Muscle of leg (tissue), 11 donors: ENCODE results near the gene SEPTIN5. TPM values are rescaled to one million over a fixed set of nuclear protein-coding genes. Genes with fewer than 3 reads are reported as not detected.
"Not testable (repeated sequence)": the region's sequence is repeated elsewhere in the genome, so short reads cannot be mapped to it uniquely, and the experiment has no call there.

Experiments
- DNase-seq: peaks from one replicate; pipeline ENCODE4 v3.0.0; 2013
- H3K27ac ChIP-seq: one replicate; pipeline ENCODE4 v1.5.1; 2013; ENCODE audit warnings: mild to moderate bottlenecking, low read length, control low read depth
- H3K27me3 ChIP-seq: one replicate; pipeline ENCODE4 v1.6.1; 2013; ENCODE audit warnings: low read length; ENCODE audit not compliant: control insufficient read depth, insufficient read depth
- H3K36me3 ChIP-seq: one replicate; pipeline ENCODE4 v1.6.1; 2013; ENCODE audit warnings: low read length; ENCODE audit not compliant: control insufficient read depth, insufficient read depth
- H3K4me1 ChIP-seq: one replicate; pipeline ENCODE4 v1.6.1; 2013; ENCODE audit warnings: low read length; ENCODE audit not compliant: control insufficient read depth, insufficient read depth
- H3K4me3 ChIP-seq: one replicate; pipeline ENCODE4 v1.5.1; 2013; ENCODE audit warnings: low read length, control low read depth
- H3K9me3 ChIP-seq: replicated peaks from 2 replicates; pipeline ENCODE4 v1.6.1; 2013; ENCODE audit warnings: low read depth, low read length; ENCODE audit not compliant: control insufficient read depth
- WGBS: methylation state at CpG from one replicate; pipeline ENCODE4 v1.1.5; 2013; ENCODE audit warnings: missing lambda C conversion rate; ENCODE audit not compliant: insufficient coverage; 5-methylcytosine and 5-hydroxymethylcytosine counted together
- polyA plus RNA-seq, 8 donors: library from polyadenylated mRNA; unstranded; fragments of 120-200 nt; gene quantifications; one replicate each; pipeline versions ENCODE4 v1.2.1 to v1.2.3, GENCODE V29; 2013; ENCODE audit warnings: inconsistent platforms in 1 of 8, low replicate concordance in 1 of 8; ENCODE audit not compliant: insufficient read length in 8 of 8, insufficient read depth in 1 of 8
- total RNA-seq: library from RNA; stranded (reverse); fragments of 120-200 nt; gene quantifications from one replicate; pipeline ENCODE4 v1.2.4, GENCODE V29; 2013

SEPTIN5 gene
- total and polyA plus RNA-seq, 9 donors = 67.6 to 122 (median 105) TPM

DNA sequence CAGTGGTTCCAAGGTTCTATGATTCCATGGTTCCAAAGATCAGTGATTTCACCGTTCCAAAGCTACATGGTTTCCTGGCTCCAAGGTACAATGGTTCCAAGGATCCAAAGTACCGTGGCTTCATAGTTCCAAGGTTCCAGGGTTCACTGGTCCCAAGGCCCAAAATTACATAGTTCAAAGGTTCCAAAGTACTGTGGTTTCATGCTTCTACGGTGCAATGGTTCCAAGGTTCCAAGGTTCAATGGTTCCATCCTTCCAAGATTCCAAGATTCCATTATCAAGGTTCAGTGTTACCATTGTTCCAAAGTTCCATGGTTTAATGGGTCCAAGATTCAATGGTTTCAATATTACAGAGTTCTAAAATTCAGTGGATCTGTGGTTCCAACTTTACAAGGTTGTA is 43.0 kb upstream of the SEPTIN5 start:
- H3K9me3 ChIP-seq = peaks cover 2% of the 10 kb centered on the region
- DNase-seq = no peak
- H3K27ac ChIP-seq = no peak overlapping the region
- H3K27me3 ChIP-seq = no peaks in the 10 kb centered on the region
- H3K36me3 ChIP-seq = no peaks in the 10 kb centered on the region
- no peak overlapping the region for H3K4me3 ChIP-seq
- peaks cover 42% of the 10 kb centered on the region for H3K4me1 ChIP-seq
- 91% methylated on average over 3 of the region's 3 CpGs for WGBS

GRCh38 chr22:19672054-19672776 is 42.1 kb upstream of the SEPTIN5 start:
- no peak overlapping the region for H3K4me3 ChIP-seq
- no CpG with 5 or more reads among the region's 9 CpGs for WGBS
- DNase-seq = no peak
- no peaks in the 10 kb centered on the region for H3K27me3 ChIP-seq
- H3K9me3 ChIP-seq = peaks cover 2% of the 10 kb centered on the region
- no peaks in the 10 kb centered on the region for H3K36me3 ChIP-seq
- H3K27ac ChIP-seq = no peak overlapping the region
- peaks cover 34% of the 10 kb centered on the region for H3K4me1 ChIP-seq

GRCh38 chr22:19673660-19674059 is 40.6 kb upstream of the SEPTIN5 start:
- WGBS = no CpG with 5 or more reads among the region's 4 CpGs
- H3K4me3 ChIP-seq = no peak overlapping the region
- peaks cover 29% of the 10 kb centered on the region for H3K4me1 ChIP-seq
- H3K27ac ChIP-seq = no peak overlapping the region
- peaks cover 2% of the 10 kb centered on the region for H3K9me3 ChIP-seq
- no peaks in the 10 kb centered on the region for H3K36me3 ChIP-seq
- no peaks in the 10 kb centered on the region for H3K27me3 ChIP-seq
- DNase-seq = no peak

DNA sequence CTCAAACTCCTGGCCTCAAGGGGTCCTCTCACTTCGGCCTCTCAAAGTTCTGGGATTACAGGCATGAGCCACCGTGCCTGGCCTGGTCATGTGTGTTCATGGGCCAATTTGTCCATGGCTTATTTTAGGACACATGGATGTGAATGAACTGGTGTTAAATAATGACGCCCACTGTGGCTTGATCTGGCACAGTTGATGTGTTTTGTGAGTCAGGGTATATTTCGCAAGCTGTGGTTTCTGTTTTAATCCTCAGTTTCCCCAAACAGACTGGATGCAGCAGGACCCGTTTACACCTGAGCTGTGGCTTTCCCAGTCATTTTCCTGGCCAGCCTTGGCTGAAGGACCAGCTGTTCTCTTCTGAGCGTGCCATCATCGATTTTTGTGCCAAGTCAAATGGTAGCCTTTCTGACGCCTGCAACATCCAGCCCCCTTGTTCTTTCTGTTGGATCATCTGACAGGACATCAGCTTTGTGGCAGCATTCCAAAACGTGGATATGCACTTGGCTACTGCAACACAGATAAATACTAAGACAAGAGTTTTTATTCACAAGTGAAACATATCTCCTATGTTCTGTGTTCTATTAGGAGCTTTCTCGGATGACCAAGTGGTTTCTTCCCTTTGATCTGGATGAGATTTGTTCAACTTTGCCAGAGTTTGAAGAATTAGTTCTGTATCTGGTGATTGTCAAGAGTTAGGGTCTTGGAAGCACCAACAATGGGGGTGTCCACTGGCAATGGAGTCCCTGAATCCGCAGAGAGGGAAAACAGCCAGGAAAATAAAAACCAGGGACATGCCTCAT is 40.0 kb upstream of the SEPTIN5 start:
- H3K9me3 ChIP-seq = peaks cover 2% of the 10 kb centered on the region
- H3K36me3 ChIP-seq = no peaks in the 10 kb centered on the region
- H3K4me3 ChIP-seq = no peak overlapping the region
- peak; percentile 74 for DNase-seq
- 67% methylated on average over 9 of the region's 11 CpGs for WGBS
- H3K27me3 ChIP-seq = no peaks in the 10 kb centered on the region
- H3K27ac ChIP-seq = no peak overlapping the region
- H3K4me1 ChIP-seq = peaks cover 32% of the 10 kb centered on the region

GRCh38 chr22:19674929-19675253 is 39.4 kb upstream of the SEPTIN5 start:
- Histone ChIP-seq H3K9me3 (peaks cover 2% of the 10 kb centered on the region), H3K36me3 (no peaks in the 10 kb centered on the region), H3K27ac (no peak overlapping the region), H3K4me3 (no peak overlapping the region), H3K27me3 (no peaks in the 10 kb centered on the region), H3K4me1 (peaks cover 32% of the 10 kb centered on the region)
- no peak for DNase-seq
- 65% methylated on average over 8 of the region's 10 CpGs for WGBS

- H3K36me3 ChIP-seq = no peaks in the 10 kb centered on the region
- no CpG with 5 or more reads among the region's 7 CpGs for WGBS
- H3K9me3 ChIP-seq = peaks cover 2% of the 10 kb centered on the region
- H3K27me3 ChIP-seq = no peaks in the 10 kb centered on the region
- no peak overlapping the region for H3K27ac ChIP-seq
- H3K4me1 ChIP-seq = peaks cover 32% of the 10 kb centered on the region
- no peak overlapping the region for H3K4me3 ChIP-seq
- DNase-seq = no peak
Measured at GRCh38 chr22:19675428-19675827, 38.9 kb upstream of the SEPTIN5 start.

- WGBS = 80% methylated on average over 1 of the region's 1 CpG
- not testable (repeated sequence) for H3K4me3 ChIP-seq, H3K27me3 ChIP-seq, H3K9me3 ChIP-seq, DNase-seq, H3K36me3 ChIP-seq, H3K27ac ChIP-seq
- peaks cover 35% of the 10 kb centered on the region for H3K4me1 ChIP-seq
Measured at GRCh38 chr22:19676437-19676836, 37.9 kb upstream of the SEPTIN5 start.

- no peaks in the 10 kb centered on the region for H3K27me3 ChIP-seq
- WGBS = 11% methylated on average over 6 of the region's 11 CpGs
Measured at GRCh38 chr22:19678949-19679521, 35.3 kb upstream of the SEPTIN5 start.

DNA sequence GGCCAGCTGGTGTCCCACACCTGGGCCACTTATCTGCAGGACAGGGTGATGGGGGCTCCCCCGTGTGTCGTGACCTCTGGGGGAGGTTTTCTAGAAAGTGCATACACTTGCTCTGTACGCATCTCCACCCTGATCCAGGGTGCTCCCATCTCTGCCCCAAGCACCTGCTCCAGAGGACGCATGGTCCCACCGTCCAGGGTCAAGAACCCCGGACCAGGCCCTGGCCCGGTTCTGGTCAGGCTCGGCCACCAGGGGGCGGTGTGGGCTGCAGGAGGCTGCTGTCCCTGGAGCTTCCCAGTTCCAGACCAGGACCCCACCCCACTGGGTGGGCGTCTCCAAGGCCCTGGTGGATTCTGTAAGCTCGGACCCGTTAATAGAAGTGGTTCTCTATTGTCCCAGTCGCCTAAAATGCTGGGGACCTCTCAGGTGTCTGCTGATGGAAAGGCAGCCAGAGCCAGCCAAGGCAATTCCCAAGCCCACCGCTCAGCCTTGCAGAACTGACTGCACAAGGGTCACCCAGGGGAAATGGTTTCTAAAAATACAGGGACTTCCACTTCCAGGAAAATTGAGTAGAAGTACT is 34.7 kb upstream of the SEPTIN5 start:
- no peaks in the 10 kb centered on the region for H3K36me3 ChIP-seq
- H3K4me1 ChIP-seq = peaks cover 30% of the 10 kb centered on the region
- H3K27ac ChIP-seq = peak overlapping the region; percentile 73
- 25% methylated on average over 6 of the region's 14 CpGs for WGBS
- H3K27me3 ChIP-seq = no peaks in the 10 kb centered on the region
- DNase-seq = peak; percentile 78
- no peak overlapping the region for H3K4me3 ChIP-seq
- H3K9me3 ChIP-seq = no peaks in the 10 kb centered on the region

More at GRCh38 chr22:19678949-19679521, 35.3 kb upstream of the SEPTIN5 start:
- Histone ChIP-seq H3K4me3 (no peak overlapping the region), H3K4me1 (peaks cover 34% of the 10 kb centered on the region), H3K27ac (peak overlapping the region; percentile 60), H3K36me3 (no peaks in the 10 kb centered on the region), H3K9me3 (no peaks in the 10 kb centered on the region)
- DNase-seq = peak; percentile 60

DNA sequence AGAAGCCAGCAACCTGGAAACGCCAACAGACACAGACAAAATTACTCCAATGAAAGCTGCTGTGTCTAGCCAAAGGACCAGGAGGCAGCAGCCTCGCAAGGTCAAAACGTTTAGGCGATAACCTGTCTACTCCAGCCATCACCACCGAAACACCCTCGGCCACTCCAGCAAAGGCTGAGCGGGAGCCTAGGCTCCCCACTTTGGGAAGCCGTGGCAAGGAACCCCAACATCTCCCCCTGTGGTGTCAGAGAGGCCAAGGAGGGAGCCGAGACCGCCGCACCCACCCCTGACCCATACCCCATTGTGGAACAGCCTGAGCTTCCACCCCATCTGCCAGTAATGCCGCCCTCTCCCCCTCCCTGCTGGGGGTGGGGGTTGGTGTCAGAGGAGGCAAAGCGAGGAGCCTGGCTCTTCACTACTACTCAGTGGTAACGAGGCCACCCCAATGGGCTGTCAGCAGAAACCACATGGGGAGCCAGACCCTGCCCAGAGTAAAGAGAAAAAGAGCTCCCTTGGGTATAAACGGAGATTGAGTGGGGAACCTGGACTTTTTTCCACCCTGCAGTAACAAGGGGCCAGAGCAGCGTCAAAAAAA is 33.9 kb upstream of the SEPTIN5 start:
- no peaks in the 10 kb centered on the region for H3K36me3 ChIP-seq
- peak overlapping the region; percentile 73 for H3K27ac ChIP-seq
- H3K4me1 ChIP-seq = peaks cover 25% of the 10 kb centered on the region
- WGBS = 96% methylated on average over 4 of the region's 16 CpGs
- H3K27me3 ChIP-seq = no peaks in the 10 kb centered on the region
- no peak overlapping the region for H3K4me3 ChIP-seq
- no peaks in the 10 kb centered on the region for H3K9me3 ChIP-seq
- DNase-seq = no peak
